Fibroblast of lung (primary cell): ENCODE measurements around the gene ROPN1L. TPM values are rescaled to one million over a fixed set of nuclear protein-coding genes. Genes with fewer than 3 reads are reported as not detected.

ENCODE experiments used
- DNase-seq, 2 donors: peaks; one replicate each; pipeline versions ENCODE4 v3.0.0 to v3.0.0-alpha.2; 2010; ENCODE audit warnings: low read depth in 2 of 2
- H2AFZ ChIP-seq: 2 replicates; pipeline ENCODE4 v1.5.1; 2012; ENCODE audit warnings: low read length, control low read depth, inconsistent platforms
- H3K27ac ChIP-seq: 2 replicates; pipeline ENCODE4 v1.5.1; 2011; ENCODE audit warnings: low read length, control low read depth; ENCODE audit not compliant: insufficient read depth
- H3K27me3 ChIP-seq: 2 replicates; pipeline ENCODE4 v1.5.1; 2011; ENCODE audit warnings: mild to moderate bottlenecking, low read length; ENCODE audit not compliant: control insufficient read depth, insufficient read depth
- H3K36me3 ChIP-seq: 2 replicates; pipeline ENCODE4 v1.5.1; 2011; ENCODE audit warnings: low read length; ENCODE audit not compliant: control insufficient read depth, insufficient read depth
- H3K4me1 ChIP-seq: 2 replicates; pipeline ENCODE4 v1.5.1; 2011; ENCODE audit warnings: low read length; ENCODE audit not compliant: control insufficient read depth, insufficient read depth; ENCODE audit errors: extremely low read depth
- H3K4me2 ChIP-seq: 2 replicates; pipeline ENCODE4 v1.5.1; 2011; ENCODE audit warnings: low read length, control low read depth; ENCODE audit not compliant: insufficient read depth; ENCODE audit errors: extremely low read depth
- H3K4me3 ChIP-seq, 4 experiments: fragments of 200-600 bp in 1 of 4; sonication (generic) in 1 of 4; replicated peaks in 1 of 4; 2 replicates each; pipeline ENCODE4 v1.5.1; 2011 to 2016; ENCODE audit warnings: low read length in 4 of 4, low read depth in 3 of 4, mild to moderate bottlenecking in 3 of 4, control low read depth in 2 of 4, inconsistent platforms in 1 of 4, mixed read lengths in 1 of 4; ENCODE audit not compliant: insufficient read depth in 1 of 4; ENCODE audit errors: control extremely low read depth in 1 of 4
- H3K79me2 ChIP-seq: 2 replicates; pipeline ENCODE4 v1.5.1; 2012; ENCODE audit warnings: mild to moderate bottlenecking, low read length, inconsistent platforms; ENCODE audit not compliant: control insufficient read depth, insufficient read depth
- H3K9ac ChIP-seq: 2 replicates; pipeline ENCODE4 v1.5.1; 2011; ENCODE audit warnings: mild to moderate bottlenecking, low read length, control low read depth; ENCODE audit not compliant: insufficient read depth
- H3K9me3 ChIP-seq: 2 replicates; pipeline ENCODE4 v1.5.1; 2012; ENCODE audit warnings: low read depth, low read length; ENCODE audit not compliant: control insufficient read depth, insufficient read depth
- H4K20me1 ChIP-seq: 2 replicates; pipeline ENCODE4 v1.5.1; 2011; ENCODE audit warnings: low read length; ENCODE audit not compliant: control insufficient read depth, insufficient read depth; ENCODE audit errors: extremely low read depth
- CTCF ChIP-seq, 2 donors: IDR thresholded peaks in 1 of 2; conservative IDR thresholded peaks in 1 of 2; 1 replicate in 1 of 2; 2 replicates in 1 of 2; pipeline ENCODE4 v1.5.1; 2011 to 2012; ENCODE audit warnings: low read length in 2 of 2, control low read depth in 1 of 2, inconsistent platforms in 1 of 2, low read depth in 1 of 2, mild to moderate bottlenecking in 1 of 2
- EZH2 ChIP-seq: IDR thresholded peaks from 2 replicates; pipeline ENCODE4 v1.5.1; 2012; ENCODE audit warnings: low read length, control low read depth, mild to moderate bottlenecking; ENCODE audit errors: missing control alignments
- polyA plus RNA-seq, 2 donors: library from polyadenylated mRNA; depleted of rRNA in 1 of 2; stranded (reverse) in 1 of 2; unstranded in 1 of 2; fragments of >200 nt; gene quantifications; 2 replicates each; pipeline ENCODE4 v1.2.1, GENCODE V29; 2011 to 2012; ENCODE audit warnings: missing spikeins in 1 of 2
- total RNA-seq: library from RNA; depleted of rRNA; stranded (reverse); fragments of >200 nt; gene quantifications from 2 replicates; pipeline ENCODE4 v1.2.1, GENCODE V29; 2014

Gene ROPN1L
- total and polyA plus RNA-seq, 2 donors (not counting 1 experiment from before 2014, with no cell fraction given), result 0.17 to 0.26 TPM

- Histone ChIP-seq H3K9me3 (no peaks in the 10 kb centered on the region), H4K20me1 (no peaks in the 10 kb centered on the region), H3K9ac (no peak overlapping the region), H3K4me3 (no peak overlapping the region), H3K4me2 (no peak overlapping the region), H3K36me3 (no peaks in the 10 kb centered on the region), H2AFZ (no peak overlapping the region), H3K4me1 (peaks cover 8% of the 10 kb centered on the region), H3K27me3 (no peaks in the 10 kb centered on the region), H3K79me2 (no peaks in the 10 kb centered on the region), H3K27ac (no peak overlapping the region)
- TF ChIP-seq EZH2 (no peak), CTCF (conservative IDR thresholded peaks at IDR 0.05 in 1 of 2, IDR thresholded peaks at IDR 0.05 in 1 of 2; ENCODE audit: low read depth in 1 of 2, low read length in 2 of 2) (no peak)
- DNase-seq, result peak in 1 of 2 donors; percentile 69
Measured at GRCh38 chr5:10471677-10472076, 30.0 kb downstream of the ROPN1L start.

GRCh38 chr5:10474521-10475075 lies 32.9 kb downstream of the ROPN1L start:
- H3K79me2 ChIP-seq, result no peaks in the 10 kb centered on the region
- H3K4me2 ChIP-seq, result no peak overlapping the region
- no peak overlapping the region for H2AFZ ChIP-seq
- H3K9ac ChIP-seq, result no peak overlapping the region
- no peak for TF ChIP-seq EZH2
- no peak for TF ChIP-seq CTCF (conservative IDR thresholded peaks at IDR 0.05 in 1 of 2, IDR thresholded peaks at IDR 0.05 in 1 of 2; ENCODE audit: low read depth in 1 of 2, low read length in 2 of 2)
- no peaks in the 10 kb centered on the region for H3K27me3 ChIP-seq
- no peak overlapping the region for H3K4me3 ChIP-seq
- no peaks in the 10 kb centered on the region for H3K9me3 ChIP-seq
- no peaks in the 10 kb centered on the region for H3K36me3 ChIP-seq
- peaks cover 11% of the 10 kb centered on the region for H3K4me1 ChIP-seq
- H4K20me1 ChIP-seq, result no peaks in the 10 kb centered on the region
- peak; percentile 49 to 82 for DNase-seq
- no peak overlapping the region for H3K27ac ChIP-seq

GRCh38 chr5:10475931-10476676 lies 34.4 kb downstream of the ROPN1L start:
- H3K9me3 ChIP-seq, result no peaks in the 10 kb centered on the region

More at GRCh38 chr5:10475931-10476676, 34.4 kb downstream of the ROPN1L start:
- no peak for TF ChIP-seq CTCF (conservative IDR thresholded peaks at IDR 0.05 in 1 of 2, IDR thresholded peaks at IDR 0.05 in 1 of 2; ENCODE audit: low read depth in 1 of 2, low read length in 2 of 2)
- TF ChIP-seq EZH2, result no peak
- Histone ChIP-seq H3K9ac (no peak overlapping the region), H4K20me1 (no peaks in the 10 kb centered on the region), H3K4me1 (peaks cover 15% of the 10 kb centered on the region), H3K36me3 (no peaks in the 10 kb centered on the region), H3K4me3 (no peak overlapping the region), H3K27ac (no peak overlapping the region), H3K79me2 (no peaks in the 10 kb centered on the region), H3K27me3 (no peaks in the 10 kb centered on the region), H2AFZ (no peak overlapping the region), H3K4me2 (no peak overlapping the region)
- DNase-seq, result no peak
